ENCODE results near the gene SORCS3.

The SORCS3 gene

GRCh38 chr10:105192146-105192545 lies 551.1 kb downstream of the SORCS3 start:
- DNase-seq (ENCODE audit: low read depth, low spot score): no peak
- ChIA-PET POLR2A (no interaction called here), CTCF (no interaction called here)
- TF ChIP-seq, protein P1, sequence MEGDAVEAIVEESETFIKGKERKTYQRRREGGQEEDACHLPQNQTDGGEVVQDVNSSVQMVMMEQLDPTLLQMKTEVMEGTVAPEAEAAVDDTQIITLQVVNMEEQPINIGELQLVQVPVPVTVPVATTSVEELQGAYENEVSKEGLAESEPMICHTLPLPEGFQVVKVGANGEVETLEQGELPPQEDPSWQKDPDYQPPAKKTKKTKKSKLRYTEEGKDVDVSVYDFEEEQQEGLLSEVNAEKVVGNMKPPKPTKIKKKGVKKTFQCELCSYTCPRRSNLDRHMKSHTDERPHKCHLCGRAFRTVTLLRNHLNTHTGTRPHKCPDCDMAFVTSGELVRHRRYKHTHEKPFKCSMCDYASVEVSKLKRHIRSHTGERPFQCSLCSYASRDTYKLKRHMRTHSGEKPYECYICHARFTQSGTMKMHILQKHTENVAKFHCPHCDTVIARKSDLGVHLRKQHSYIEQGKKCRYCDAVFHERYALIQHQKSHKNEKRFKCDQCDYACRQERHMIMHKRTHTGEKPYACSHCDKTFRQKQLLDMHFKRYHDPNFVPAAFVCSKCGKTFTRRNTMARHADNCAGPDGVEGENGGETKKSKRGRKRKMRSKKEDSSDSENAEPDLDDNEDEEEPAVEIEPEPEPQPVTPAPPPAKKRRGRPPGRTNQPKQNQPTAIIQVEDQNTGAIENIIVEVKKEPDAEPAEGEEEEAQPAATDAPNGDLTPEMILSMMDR (IDR thresholded peaks at IDR 0.05; ENCODE audit: insufficient read depth, low read length, missing control alignments): no peak
- H3K4me3 ChIP-seq (ENCODE audit: low read depth, low read length): no peak overlapping the region

GRCh38 chr10:105192861-105193260 lies 551.8 kb downstream of the SORCS3 start:
- POLR2A ChIA-PET: no interaction called here
- H3K4me3 ChIP-seq (ENCODE audit: low read depth, low read length): no peak overlapping the region
- TF ChIP-seq, protein P1 (IDR thresholded peaks at IDR 0.05; ENCODE audit: insufficient read depth, low read length, missing control alignments): no peak
- CTCF ChIA-PET: no interaction called here
- no peak for DNase-seq (ENCODE audit: low read depth, low spot score)

- POLR2A ChIA-PET: no interaction called here
- TF ChIP-seq, protein P1 (IDR thresholded peaks at IDR 0.05; ENCODE audit: insufficient read depth, low read length, missing control alignments): no peak
- CTCF ChIA-PET: no interaction called here
- no peak for DNase-seq (ENCODE audit: low read depth, low spot score)
- H3K4me3 ChIP-seq (ENCODE audit: low read depth, low read length): no peak overlapping the region
These were observed 554.7 kb downstream of the SORCS3 start for GRCh38 chr10:105195831-105196230.

- no peak for DNase-seq (ENCODE audit: low read depth, low spot score)
- ChIA-PET CTCF (no interaction called here), POLR2A (no interaction called here)
- H3K4me3 ChIP-seq (ENCODE audit: low read depth, low read length): no peak overlapping the region
- TF ChIP-seq, protein P1 (IDR thresholded peaks at IDR 0.05; ENCODE audit: insufficient read depth, low read length, missing control alignments): no peak
These were observed 556.7 kb downstream of the SORCS3 start for GRCh38 chr10:105197598-105198364.

DNA sequence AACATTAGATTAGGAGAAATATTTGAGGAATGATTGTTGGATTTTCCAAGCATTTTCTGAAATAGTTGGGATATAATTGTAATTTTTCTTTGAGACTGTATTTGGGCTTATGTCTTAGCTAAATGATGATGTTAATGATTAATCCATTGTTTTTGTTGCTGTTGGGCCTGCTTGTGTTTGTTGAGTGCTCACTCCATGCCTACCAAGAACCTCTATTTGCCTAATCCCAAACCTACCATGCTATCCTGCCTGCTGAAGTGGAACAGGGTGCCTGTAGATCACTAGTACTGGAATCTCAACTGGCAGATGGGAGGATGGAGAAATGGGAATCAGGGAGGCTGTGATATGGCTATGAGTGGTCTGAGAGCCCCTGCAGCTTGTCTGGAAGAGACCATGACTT lies 565.5 kb downstream of the SORCS3 start:
- ChIA-PET POLR2A (no interaction called here), CTCF (no interaction called here)
- TF ChIP-seq, protein P1 (IDR thresholded peaks at IDR 0.05; ENCODE audit: insufficient read depth, low read length, missing control alignments): no peak
- H3K4me3 ChIP-seq (ENCODE audit: low read depth, low read length): no peak overlapping the region
- DNase-seq (ENCODE audit: low read depth, low spot score): no peak

GRCh38 chr10:105207476-105207995 lies 566.4 kb downstream of the SORCS3 start:
- DNase-seq (ENCODE audit: low read depth, low spot score): no peak
- POLR2A ChIA-PET: no interaction called here
- TF ChIP-seq, protein P1 (IDR thresholded peaks at IDR 0.05; ENCODE audit: insufficient read depth, low read length, missing control alignments): no peak
- CTCF ChIA-PET: no interaction called here
- H3K4me3 ChIP-seq (ENCODE audit: low read depth, low read length): no peak overlapping the region

Measured in AG04449 (cell line).